SK-N-MC (cell line): Measurements from ENCODE around the gene NTMT1.

Experiments used
- EZH2 ChIP-seq: fragments of 200-600 bp; sonication (generic); IDR thresholded peaks from one replicate; pipeline ENCODE4 v1.6.1; 2017; ENCODE audit warnings: antibody characterized with exemption
- FOXP2 ChIP-seq: optimal IDR thresholded peaks from 2 replicates; pipeline ENCODE3; 2011; ENCODE audit warnings: mild to moderate bottlenecking, moderate library complexity; ENCODE audit not compliant: insufficient read depth; ENCODE audit errors: extremely low read length, control extremely low read depth
- POLR2AphosphoS5 ChIP-seq: IDR thresholded peaks from 2 replicates; pipeline ENCODE4 v1.6.1; 2012; ENCODE audit warnings: mild to moderate bottlenecking, low read depth, low read length, borderline replicate concordance

DNA sequence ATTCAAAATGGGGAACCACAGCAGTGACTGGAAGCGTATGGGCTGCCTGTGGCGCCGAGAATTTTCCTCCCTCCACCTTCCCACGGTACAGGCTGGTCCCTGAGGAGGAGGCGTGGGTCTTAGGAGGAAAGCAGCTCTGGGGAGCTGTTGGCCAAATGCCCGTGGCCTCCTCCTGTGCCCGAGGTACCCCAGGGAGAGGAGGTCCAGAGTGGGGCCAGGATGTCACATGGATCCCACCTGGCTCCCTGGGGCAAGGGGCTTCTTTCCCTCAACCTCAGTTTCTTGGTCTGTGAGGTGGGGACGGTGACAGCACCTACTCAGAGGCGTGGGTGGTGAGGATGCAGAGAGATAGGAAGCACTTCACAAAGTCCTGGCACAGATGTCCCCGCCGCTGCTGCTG, 56.0 kb downstream of the NTMT1 start:
- no peak for TF ChIP-seq POLR2AphosphoS5
- no peak for TF ChIP-seq EZH2
- TF ChIP-seq FOXP2, result no peak
